Measurements from ENCODE around the gene VGF.

- TF ChIP-seq CTCF (IDR thresholded peaks at IDR 0.05 in 4 of 5, conservative IDR thresholded peaks at IDR 0.05 in 1 of 5) (no peak), POLR2A (IDR thresholded peaks at IDR 0.05) (no peak)
Observed at GRCh38 chr7:101155303-101155702, 10.1 kb downstream of the VGF start.

All from gastrocnemius medialis (tissue), 4 donors.